Breast epithelium (tissue), 4 donors: ENCODE results near the gene RIPOR2. TPM values are rescaled to one million over a fixed set of nuclear protein-coding genes. Genes with fewer than 3 reads are reported as not detected.

Experiments used
- DNase-seq, 2 donors: peaks; one replicate each; pipeline ENCODE4 v3.0.0-alpha.2; 2019; ENCODE audit warnings: low spot score in 2 of 2
- H3K27ac ChIP-seq, 2 donors: fragments of 200-600 bp; sonication (generic) in 1 of 2; one replicate each; pipeline ENCODE4 v1.5.1; 2016 to 2019; ENCODE audit warnings: mild to moderate bottlenecking in 1 of 2
- H3K27me3 ChIP-seq, 2 donors: fragments of 200-600 bp; sonication (generic) in 1 of 2; one replicate each; pipeline versions ENCODE4 v1.5.1 to v1.6.0; 2017 to 2019; ENCODE audit warnings: control low read depth in 1 of 2, mild to moderate bottlenecking in 1 of 2
- H3K36me3 ChIP-seq: fragments of 200-600 bp; one replicate; pipeline ENCODE4 v1.5.1; 2019
- H3K4me1 ChIP-seq, 2 donors: fragments of 200-600 bp; sonication (generic); one replicate each; pipeline ENCODE4 v1.5.1; 2016 to 2019; ENCODE audit warnings: control low read depth in 1 of 2
- H3K4me3 ChIP-seq, 3 donors: fragments of 200-600 bp; sonication (generic); 1 replicate in 2 of 3; 2 replicates in 1 of 3; pipeline ENCODE4 v1.5.1; 2016 to 2019; ENCODE audit warnings: mild to moderate bottlenecking in 3 of 3, moderate library complexity in 2 of 3
- H3K9me3 ChIP-seq, 2 donors: fragments of 200-600 bp; sonication (generic) in 1 of 2; one replicate each; pipeline ENCODE4 v1.5.1; 2016 to 2019; ENCODE audit warnings: control low read depth in 1 of 2
- CTCF ChIP-seq, 3 donors: fragments of 450-650 bp; IDR thresholded peaks; one replicate each; pipeline ENCODE4 v1.5.1; 2016 to 2017; ENCODE audit warnings: antibody characterized with exemption in 3 of 3, mild to moderate bottlenecking in 3 of 3, moderate library complexity in 3 of 3
- POLR2A ChIP-seq: fragments of 450-650 bp; IDR thresholded peaks from one replicate; pipeline ENCODE4 v1.6.1; 2016; ENCODE audit warnings: antibody characterized with exemption, mild to moderate bottlenecking, moderate library complexity
- POLR2AphosphoS5 ChIP-seq, 3 donors: sonication (generic); formaldehyde crosslinking; IDR thresholded peaks; one replicate each; pipeline ENCODE4 v1.6.1; 2017; ENCODE audit warnings: antibody characterized with exemption in 3 of 3
- intact Hi-C: fragments of 100-400 bp; cut with DNase I; formaldehyde crosslinking; loops from one replicate; pipeline ENCODE4 v1.15.1; 2023; ENCODE audit warnings: low total_unique reads
- total RNA-seq, 3 donors: library from RNA; depleted of rRNA; stranded (reverse); fragments of >200 nt; gene quantifications; one replicate each; pipeline ENCODE4 v1.1.0, GENCODE V29; 2016

RIPOR2 gene
- total RNA-seq, 3 donors from 2014 or later = 13.8 to 70.5 (median 29.2) TPM

GRCh38 chr6:24933868-24934401, 1.8 kb downstream of the RIPOR2 start:
- H3K36me3 ChIP-seq = no peaks in the 10 kb centered on the region
- H3K4me1 ChIP-seq = no peaks in the 10 kb centered on the region
- intact Hi-C loops = no loop called here
- DNase-seq = no peak
- H3K9me3 ChIP-seq = no peaks in the 10 kb centered on the region
- H3K27ac ChIP-seq = no peak overlapping the region
- no peak for TF ChIP-seq POLR2AphosphoS5 (IDR thresholded peaks at IDR 0.05)
- TF ChIP-seq POLR2A = no peak
- no peak for TF ChIP-seq CTCF (IDR thresholded peaks at IDR 0.05)
- H3K4me3 ChIP-seq = no peak overlapping the region
- H3K27me3 ChIP-seq = no peaks in the 10 kb centered on the region

- intact Hi-C loops = no loop called here
- no peaks in the 10 kb centered on the region for H3K36me3 ChIP-seq
- H3K4me3 ChIP-seq = no peak overlapping the region
These were observed 2.5 kb downstream of the RIPOR2 start for GRCh38 chr6:24933266-24933665.

GRCh38 chr6:24932832-24933231, 2.9 kb downstream of the RIPOR2 start:
- no peaks in the 10 kb centered on the region for H3K36me3 ChIP-seq
- no peaks in the 10 kb centered on the region for H3K27me3 ChIP-seq
- intact Hi-C loops = no loop called here
- DNase-seq = no peak
- H3K4me1 ChIP-seq = no peaks in the 10 kb centered on the region
- no peaks in the 10 kb centered on the region for H3K9me3 ChIP-seq
- TF ChIP-seq POLR2AphosphoS5 (IDR thresholded peaks at IDR 0.05) (no peak), CTCF (IDR thresholded peaks at IDR 0.05) (no peak), POLR2A (no peak)
- no peak overlapping the region for H3K27ac ChIP-seq
- H3K4me3 ChIP-seq = no peak overlapping the region

More at GRCh38 chr6:24933266-24933665, 2.5 kb downstream of the RIPOR2 start:
- DNase-seq = no peak
- Histone ChIP-seq H3K4me1 (no peaks in the 10 kb centered on the region), H3K27me3 (no peaks in the 10 kb centered on the region), H3K9me3 (no peaks in the 10 kb centered on the region), H3K27ac (no peak overlapping the region)
- TF ChIP-seq POLR2A (no peak), CTCF (IDR thresholded peaks at IDR 0.05) (no peak), POLR2AphosphoS5 (IDR thresholded peaks at IDR 0.05) (no peak)

GRCh38 chr6:24931718-24932691, 3.8 kb downstream of the RIPOR2 start:
- H3K27ac ChIP-seq = no peak overlapping the region
- DNase-seq = no peak

More at GRCh38 chr6:24931718-24932691, 3.8 kb downstream of the RIPOR2 start:
- Histone ChIP-seq H3K4me1 (no peaks in the 10 kb centered on the region), H3K9me3 (no peaks in the 10 kb centered on the region), H3K36me3 (no peaks in the 10 kb centered on the region), H3K27me3 (no peaks in the 10 kb centered on the region), H3K4me3 (no peak overlapping the region)
- intact Hi-C loops = no loop called here
- TF ChIP-seq CTCF (IDR thresholded peaks at IDR 0.05) (no peak), POLR2A (no peak), POLR2AphosphoS5 (IDR thresholded peaks at IDR 0.05) (no peak)
